Smooth muscle cell (in vitro differentiated cells): ENCODE results near the gene SPEF2. TPM values are rescaled to one million over a fixed set of nuclear protein-coding genes. Genes with fewer than 3 reads are reported as not detected.

Experiments
- DNase-seq: peaks from one replicate; lab custom pipeline; 2025; ENCODE audit not compliant: unreplicated experiment; lab: John Stamatoyannopoulos, UW
- H2AFZ ChIP-seq: fragments of 200-600 bp; sonication (generic); 2 replicates; pipeline ENCODE4 v1.6.0; 2016; ENCODE audit warnings: antibody characterized with exemption, low read depth, mild to moderate bottlenecking
- H3F3A ChIP-seq: fragments of 200-600 bp; sonication (generic); 2 replicates; pipeline ENCODE4 v1.6.0; 2017; ENCODE audit warnings: antibody characterized with exemption, low read depth
- H3K27ac ChIP-seq: fragments of 200-600 bp; sonication (generic); 2 replicates; pipeline ENCODE4 v1.5.1; 2016; ENCODE audit warnings: low read depth, mild to moderate bottlenecking
- H3K27me3 ChIP-seq: fragments of 200-600 bp; sonication (generic); 2 replicates; pipeline ENCODE4 v1.6.1; 2016; ENCODE audit warnings: low read depth, mild to moderate bottlenecking
- H3K36me3 ChIP-seq: fragments of 200-600 bp; sonication (generic); 2 replicates; pipeline ENCODE4 v1.5.1; 2016; ENCODE audit warnings: low read depth
- H3K4me1 ChIP-seq: fragments of 200-600 bp; sonication (generic); 2 replicates; pipeline ENCODE4 v1.5.1; 2016; ENCODE audit warnings: low read depth
- H3K4me2 ChIP-seq: fragments of 200-600 bp; sonication (generic); 2 replicates; pipeline ENCODE4 v1.6.0; 2016; ENCODE audit warnings: mild to moderate bottlenecking
- H3K4me3 ChIP-seq: fragments of 200-600 bp; sonication (generic); 2 replicates; pipeline ENCODE4 v1.5.1; 2016; ENCODE audit warnings: mild to moderate bottlenecking
- H3K79me2 ChIP-seq: fragments of 200-600 bp; sonication (generic); 2 replicates; pipeline ENCODE4 v1.6.0; 2016; ENCODE audit warnings: low read depth, mild to moderate bottlenecking
- H3K9ac ChIP-seq: fragments of 200-600 bp; sonication (generic); 2 replicates; pipeline ENCODE4 v1.6.0; 2016; ENCODE audit warnings: low read depth
- H3K9me3 ChIP-seq: fragments of 200-600 bp; sonication (generic); replicated peaks from 2 replicates; pipeline ENCODE4 v1.5.1; 2016; ENCODE audit warnings: low read depth
- H4K20me1 ChIP-seq: fragments of 200-600 bp; sonication (generic); 2 replicates; pipeline ENCODE4 v1.6.0; 2016; ENCODE audit warnings: low read depth
- CTCF ChIP-seq: fragments of 200-600 bp; sonication (generic); IDR thresholded peaks from 2 replicates; pipeline ENCODE4 v1.5.1; 2017; ENCODE audit warnings: borderline replicate concordance, mild to moderate bottlenecking, antibody characterized with exemption; ENCODE audit not compliant: insufficient read depth, poor library complexity, severe bottlenecking
- WGBS: methylation state at CpG from one replicate; pipeline ENCODE4 v1.1.7; 2016; ENCODE audit warnings: low lambda C conversion rate; 5-methylcytosine and 5-hydroxymethylcytosine counted together
- polyA plus RNA-seq: library from polyadenylated mRNA; unstranded; fragments of >200 nt; fragmentation: Nextera tagmentation; extraction: Ambion mirVana; gene quantifications from 2 replicates; pipeline ENCODE4 v1.2.1, GENCODE V29; 2016
- total RNA-seq: library from RNA; depleted of rRNA; stranded (reverse); fragments of >200 nt; gene quantifications from 2 replicates; pipeline ENCODE4 v1.2.3, GENCODE V29; 2014

SPEF2 gene
- total RNA-seq = 3.1 and 3.8 TPM in 2 replicates
- 3.2 and 4.8 TPM in 2 replicates for polyA plus RNA-seq

- peak; percentile 80 for TF ChIP-seq CTCF
- DNase-seq = peak; percentile 36
- Histone ChIP-seq H3F3A (no peaks in the 10 kb centered on the region), H4K20me1 (no peaks in the 10 kb centered on the region), H3K36me3 (no peaks in the 10 kb centered on the region), H3K27ac (no peak within 1 kb of the TSS), H3K9me3 (peaks cover 7% of the 10 kb centered on the region), H3K4me3 (peak within 1 kb of the TSS; percentile 69), H3K4me1 (no peaks in the 10 kb centered on the region), H2AFZ (peak within 1 kb of the TSS; percentile 88), H3K4me2 (peak within 1 kb of the TSS; percentile 83), H3K27me3 (no peaks in the 10 kb centered on the region), H3K79me2 (no peaks in the 10 kb centered on the region), H3K9ac (peak within 1 kb of the TSS; percentile 50)
- WGBS = 4% methylated on average over 55 of the region's 55 CpGs
Observed at GRCh38 chr5:35617435-35618303, at the start of gene SPEF2. TSS of gene SPEF2 (plus strand) at chr5:35617863. CDS start at chr5:35617998, 135 bp downstream.

- H4K20me1 ChIP-seq = no peaks in the 10 kb centered on the region
- H3F3A ChIP-seq = no peaks in the 10 kb centered on the region
- no peaks in the 10 kb centered on the region for H3K4me1 ChIP-seq
- DNase-seq = no peak
- H3K36me3 ChIP-seq = no peaks in the 10 kb centered on the region
- WGBS = 55% methylated on average over 1 of the region's 1 CpG
- no peaks in the 10 kb centered on the region for H3K79me2 ChIP-seq
- TF ChIP-seq CTCF = no peak
- no peak overlapping the region for H3K4me3 ChIP-seq
- no peaks in the 10 kb centered on the region for H3K27me3 ChIP-seq
- H3K9ac ChIP-seq = no peak overlapping the region
- no peak overlapping the region for H3K27ac ChIP-seq
- H2AFZ ChIP-seq = no peak overlapping the region
- no peak overlapping the region for H3K4me2 ChIP-seq
- H3K9me3 ChIP-seq = no peaks in the 10 kb centered on the region
Observed at GRCh38 chr5:35575578-35575977, 42.1 kb upstream of the SPEF2 start.

GRCh38 chr5:35587419-35587818 lies 30.2 kb upstream of the SPEF2 start:
- 50% methylated on average over 2 of the region's 2 CpGs for WGBS

More at GRCh38 chr5:35587419-35587818, 30.2 kb upstream of the SPEF2 start:
- Histone ChIP-seq H2AFZ (no peak overlapping the region), H3K79me2 (no peaks in the 10 kb centered on the region), H3K4me2 (no peak overlapping the region), H3K9me3 (no peaks in the 10 kb centered on the region), H3F3A (no peaks in the 10 kb centered on the region), H4K20me1 (no peaks in the 10 kb centered on the region), H3K4me1 (no peaks in the 10 kb centered on the region), H3K27me3 (peaks cover 61% of the 10 kb centered on the region), H3K9ac (no peak overlapping the region), H3K4me3 (no peak overlapping the region), H3K27ac (no peak overlapping the region), H3K36me3 (no peaks in the 10 kb centered on the region)
- DNase-seq = no peak
- TF ChIP-seq CTCF = no peak
